GM12878 (cell line): ENCODE data around the gene TIMP3. TPM values are rescaled to one million over a fixed set of nuclear protein-coding genes. Genes with fewer than 3 reads are reported as not detected.

Experiments used
- ATAC-seq: fragments of 200-7000 bp; cut with Tn5 transposase; 3 replicates; pipeline ENCODE4 v1.9.1; 2020; ENCODE audit warnings: mild to moderate bottlenecking, moderate library complexity
- BruUV-seq: library from RNA; stranded (reverse); fragments of 400-500 nt; replicated peaks from 2 replicates; lab custom pipeline; 2021; lab: Mats Ljungman, UMichigan
- CTCF ChIA-PET: fragments of 300-600 bp; sonication (Branson Sonifier 250); formaldehyde crosslinking; extraction: SDS; loops from one replicate; lab custom pipeline; 2021; ENCODE audit warnings: inconsistent platforms; lab: Yijun Ruan, JAX
- POLR2A ChIA-PET: fragments of 350-600 bp; formaldehyde crosslinking; extraction: SDS; loops from one replicate; lab custom pipeline; 2021; ENCODE audit warnings: inconsistent platforms; lab: Charles Lee
- RAD21 ChIA-PET: fragments of 300-600 bp; sonication (Branson Sonifier 250); formaldehyde crosslinking; loops from one replicate; lab custom pipeline; 2023; ENCODE audit warnings: antibody characterized with exemption; ENCODE audit not compliant: unreplicated experiment; lab: Charles Lee
- SMC1A ChIA-PET: fragments of 300-600 bp; sonication (Branson Sonifier 250); formaldehyde crosslinking; loops from one replicate; lab custom pipeline; 2023; ENCODE audit not compliant: unreplicated experiment, uncharacterized antibody; lab: Charles Lee
- DNase-seq: peaks from one replicate; pipeline ENCODE4 v3.0.0-alpha.2; 2011; ENCODE audit warnings: low read depth, low spot score
- FAIRE-seq: peaks from 3 replicates; lab custom pipeline; 2011; peaks lifted over from hg19 to GRCh38; lab: Jason Lieb, UNC
- H2AFZ ChIP-seq: 2 replicates; pipeline ENCODE4 v1.6.0; 2011; ENCODE audit warnings: low read depth, low read length, control low read depth; ENCODE audit not compliant: control insufficient read depth
- H3K27ac ChIP-seq: 2 replicates; pipeline ENCODE4 v1.5.1; 2011; ENCODE audit warnings: control low read depth; ENCODE audit not compliant: control insufficient read depth, insufficient read depth
- H3K27me3 ChIP-seq, 2 experiments: replicated peaks in 1 of 2; 2 replicates each; pipeline versions ENCODE4 v1.6.0 to v1.6.1; 2011; ENCODE audit warnings: low read length in 1 of 2; ENCODE audit not compliant: control insufficient read depth in 2 of 2, insufficient read depth in 2 of 2
- H3K36me3 ChIP-seq, 2 experiments: 2 replicates each; pipeline ENCODE4 v1.5.1; 2011; ENCODE audit warnings: low read length in 1 of 2; ENCODE audit not compliant: control insufficient read depth in 2 of 2, insufficient read depth in 2 of 2
- H3K4me1 ChIP-seq: 2 replicates; pipeline ENCODE4 v1.6.1; 2011; ENCODE audit warnings: mild to moderate bottlenecking, low read length, moderate library complexity, mixed read lengths; ENCODE audit not compliant: control insufficient read depth, insufficient read depth
- H3K4me2 ChIP-seq: 2 replicates; pipeline ENCODE4 v1.6.0; 2011; ENCODE audit warnings: control low read depth; ENCODE audit not compliant: control insufficient read depth, insufficient read depth
- H3K4me3 ChIP-seq: fragments of 200-600 bp; sonication (generic); 2 replicates; pipeline ENCODE4 v1.5.1; 2016
- H3K79me2 ChIP-seq: 2 replicates; pipeline ENCODE4 v1.6.0; 2011; ENCODE audit warnings: low read length; ENCODE audit not compliant: control insufficient read depth, insufficient read depth
- H3K9ac ChIP-seq: 2 replicates; pipeline ENCODE4 v1.8.0; 2011; ENCODE audit warnings: low read length, control low read depth, mixed read lengths; ENCODE audit not compliant: control insufficient read depth, insufficient read depth
- H3K9me3 ChIP-seq: replicated peaks from 3 replicates; pipeline ENCODE4 v1.5.1; 2011; ENCODE audit warnings: mild to moderate bottlenecking, low read length; ENCODE audit not compliant: control insufficient read depth, insufficient read depth
- H4K20me1 ChIP-seq: 2 replicates; pipeline ENCODE4 v1.6.0; 2011; ENCODE audit not compliant: control insufficient read depth, insufficient read depth
- ATF2 ChIP-seq: IDR thresholded peaks from 2 replicates; pipeline ENCODE4 v1.6.1; 2012; ENCODE audit warnings: low read length, inconsistent platforms
- CBX3 ChIP-seq: fragments of 200-600 bp; sonication (generic); IDR thresholded peaks from 2 replicates; pipeline ENCODE4 v1.6.1; 2016; ENCODE audit warnings: low read depth, borderline replicate concordance
- DPF2 ChIP-seq: fragments of 450-650 bp; IDR thresholded peaks from 2 replicates; pipeline ENCODE4 v1.6.1; 2017; ENCODE audit warnings: mild to moderate bottlenecking
- FOS ChIP-seq: IDR thresholded peaks from 3 replicates; pipeline ENCODE4 v1.6.1; 2011; ENCODE audit warnings: borderline replicate concordance; ENCODE audit not compliant: insufficient read length; ENCODE audit errors: extremely low read depth
- NR2F1 ChIP-seq: fragments of 450-650 bp; conservative IDR thresholded peaks from 2 replicates; pipeline ENCODE4 v1.6.1; 2017; ENCODE audit warnings: mild to moderate bottlenecking
- PAX8 ChIP-seq: fragments of 450-650 bp; IDR thresholded peaks from 2 replicates; pipeline ENCODE4 v1.6.1; 2017; ENCODE audit warnings: mild to moderate bottlenecking, moderate library complexity
- PKNOX1 ChIP-seq: fragments of 450-650 bp; IDR thresholded peaks from 2 replicates; pipeline ENCODE4 v1.6.1; 2016; ENCODE audit warnings: mild to moderate bottlenecking
- RELA ChIP-seq: fragments of 450-650 bp; IDR thresholded peaks from 2 replicates; pipeline ENCODE4 v1.8.0; 2014; ENCODE audit warnings: borderline replicate concordance; ENCODE audit not compliant: partially characterized antibody
- RELB ChIP-seq: fragments of 450-650 bp; IDR thresholded peaks from 2 replicates; pipeline ENCODE4 v1.6.1; 2017; ENCODE audit warnings: low read depth, mild to moderate bottlenecking, moderate library complexity
- REST ChIP-seq: IDR thresholded peaks from 2 replicates; pipeline ENCODE4 v1.6.1; 2012; ENCODE audit warnings: mild to moderate bottlenecking, low read depth, low read length
- RFX5 ChIP-seq: IDR thresholded peaks from 2 replicates; pipeline ENCODE4 v1.6.1; 2011; ENCODE audit warnings: low read depth, low read length, improper control_type of control experiment
- SRF ChIP-seq, 2 experiments: IDR thresholded peaks; 2 replicates each; pipeline ENCODE4 v1.6.1; 2011; ENCODE audit warnings: low read depth in 2 of 2, low read length in 2 of 2, mild to moderate bottlenecking in 1 of 2, moderate library complexity in 1 of 2
- TARDBP ChIP-seq: IDR thresholded peaks from 2 replicates; pipeline ENCODE4 v1.6.1; 2016; ENCODE audit warnings: borderline replicate concordance
- ZNF622 ChIP-seq: fragments of 450-650 bp; IDR thresholded peaks from 2 replicates; pipeline ENCODE4 v1.6.1; 2017; ENCODE audit warnings: mild to moderate bottlenecking, inconsistent platforms
- WGBS: methylation state at CpG from one replicate; pipeline ENCODE4 v1.1.6; 2016; ENCODE audit warnings: low lambda C conversion rate; ENCODE audit not compliant: insufficient replicate concordance, insufficient coverage; ENCODE audit errors: missing lambda C conversion rate; 5-methylcytosine and 5-hydroxymethylcytosine counted together
- in situ Hi-C: fragments of 300-500 bp; cut with MboI; formaldehyde crosslinking; loops from 9 replicates; pipeline ENCODE4 v1.14.3; 2018; ENCODE audit warnings: mixed read lengths
- intact Hi-C: fragments of 100-400 bp; cut with micrococcal nuclease; formaldehyde crosslinking; loops from one replicate; pipeline ENCODE4 v1.14.2; 2022; ENCODE audit not compliant: unreplicated experiment
- polyA plus RNA-seq, 11 experiments: library from polyadenylated mRNA; depleted of rRNA in 4 of 11; unstranded in 6 of 11; stranded (reverse) in 5 of 11; fragments of >200 nt; fragmentation: Nextera tagmentation in 4 of 11; fragmentation: Illumina TruSeq in 1 of 11; extraction: Ambion mirVana in 4 of 11; extraction: Trizol in 1 of 11; gene quantifications; 1 replicate in 1 of 11; 2 replicates in 10 of 11; pipeline versions ENCODE4 v1.2.1 to v1.2.3, GENCODE V29; 2011 to 2016; ENCODE audit warnings: inconsistent platforms in 2 of 11, missing spikeins in 2 of 11, low read depth in 1 of 11
- total RNA-seq, 4 experiments: library from RNA; depleted of rRNA in 3 of 4; stranded (reverse); fragments of >200 nt in 3 of 4; fragmentation: Illumina TruSeq in 1 of 4; extraction: Trizol in 1 of 4; gene quantifications; 2 replicates each; pipeline versions ENCODE4 v1.2.1 to v1.2.3, GENCODE V29; 2013 to 2021

The TIMP3 gene
- total and polyA plus RNA-seq, 10 of the 15 experiments (the other 5 are each of a cell fraction or from before 2014, with no cell fraction given), result 0.01 to 0.74 (median 0.27) TPM; not detected in 5

GRCh38 chr22:32815943-32816342, 14.4 kb downstream of the TIMP3 start (continued):
- no peak for TF ChIP-seq RELB
- TF ChIP-seq RFX5, result no peak
- TF ChIP-seq CBX3, result no peak
- no peak for TF ChIP-seq RELA
- TF ChIP-seq NR2F1, result no peak
- no peak for TF ChIP-seq SRF (IDR thresholded peaks at IDR 0.05; ENCODE audit: low read depth in 2 of 2, low read length in 2 of 2)
- no peak for TF ChIP-seq PAX8

GRCh38 chr22:32817137-32817730, 15.7 kb downstream of the TIMP3 start:
- POLR2A ChIA-PET, result no interaction called here

More at GRCh38 chr22:32817137-32817730, 15.7 kb downstream of the TIMP3 start:
- Histone ChIP-seq H3K27ac (no peak overlapping the region), H3K4me3 (no peak overlapping the region), H4K20me1 (no peaks in the 10 kb centered on the region), H3K9ac (no peak overlapping the region), H3K9me3 (no peaks in the 10 kb centered on the region), H3K79me2 (no peaks in the 10 kb centered on the region), H3K4me2 (no peak overlapping the region), H3K36me3 (no peaks in the 10 kb centered on the region), H3K27me3 (no peaks in the 10 kb centered on the region), H2AFZ (no peak overlapping the region), H3K4me1 (no peaks in the 10 kb centered on the region)
- DNase-seq (no peak), ATAC-seq (no peak), FAIRE-seq (no peak)
- in situ Hi-C loops (no loop called here), intact Hi-C loops (no loop called here)
- TF ChIP-seq ATF2, result no peak
- no peak for TF ChIP-seq PKNOX1
- TF ChIP-seq ZNF622, result no peak
- no peak for TF ChIP-seq FOS
- TF ChIP-seq DPF2, result no peak
- TF ChIP-seq TARDBP, result no peak
- no peak for TF ChIP-seq REST
- BruUV-seq, result no TSS peak
- RAD21 ChIA-PET, result no interaction called here
- WGBS, result 0% methylated on average over 1 of the region's 1 CpG
- CTCF ChIA-PET, result interaction anchor here (0.8 to 0.9 kb wide), 3 partner anchors 11 to 23 kb away, joined by 3 to 4 read pairs (median 3); no protein-coding TSS in a partner anchor
- SMC1A ChIA-PET, result no interaction called here
